SK-N-SH (cell line): ENCODE measurements around the gene GTPBP3. TPM values are rescaled to one million over a fixed set of nuclear protein-coding genes. Genes with fewer than 3 reads are reported as not detected.

Experiments used
- CTCF ChIA-PET: fragments of 300-600, 350-600 bp; formaldehyde crosslinking; extraction: SDS; loops from one replicate; lab custom pipeline; 2021; lab: Yijun Ruan, JAX
- POLR2A ChIA-PET: fragments of 350-600 bp; sonication (Branson Sonifier 250); formaldehyde crosslinking; extraction: SDS; loops from one replicate; lab custom pipeline; 2020; ENCODE audit warnings: antibody characterized with exemption, inconsistent platforms; lab: Yijun Ruan, JAX
- DNase-seq: peaks from one replicate; pipeline ENCODE4 v3.0.0; 2012
- H2AFZ ChIP-seq: fragments of 200-600 bp; sonication (generic); 2 replicates; pipeline ENCODE4 v1.8.1; 2016; ENCODE audit warnings: antibody characterized with exemption, mild to moderate bottlenecking, low read depth
- H3F3A ChIP-seq: fragments of 200-600 bp; sonication (generic); replicated peaks from 2 replicates; pipeline ENCODE3; 2016; ENCODE audit warnings: antibody characterized with exemption, mild to moderate bottlenecking; ENCODE audit not compliant: insufficient read depth
- H3K27ac ChIP-seq, 2 experiments: fragments of 200-500 bp in 1 of 2; fragments of 200-600 bp in 1 of 2; sonication (Bioruptor generic) in 1 of 2; sonication (generic), shearing (Covaris generic) in 1 of 2; 2 replicates each; pipeline versions ENCODE4 v1.5.1 to v1.6.1; 2014 to 2016; ENCODE audit warnings: low read depth in 2 of 2, inconsistent platforms in 1 of 2, low read length in 1 of 2, mild to moderate bottlenecking in 1 of 2, mixed read lengths in 1 of 2
- H3K27me3 ChIP-seq: fragments of 200-600 bp; sonication (generic), shearing (Covaris generic); 2 replicates; pipeline ENCODE4 v1.6.1; 2016; ENCODE audit warnings: mixed run types; ENCODE audit not compliant: insufficient read depth
- H3K36me3 ChIP-seq, 2 experiments: fragments of 200-500 bp in 1 of 2; fragments of 200-600 bp in 1 of 2; sonication (Bioruptor generic) in 1 of 2; sonication (generic) in 1 of 2; replicated peaks in 1 of 2; 2 replicates each; pipeline versions ENCODE3 to v1.5.1; 2014 to 2016; ENCODE audit warnings: low read length in 1 of 2, mild to moderate bottlenecking in 1 of 2; ENCODE audit not compliant: insufficient read depth in 2 of 2, control insufficient read depth in 1 of 2
- H3K4me1 ChIP-seq, 2 experiments: fragments of 200-500 bp in 1 of 2; fragments of 200-600 bp in 1 of 2; sonication (Bioruptor generic) in 1 of 2; sonication (generic), shearing (Covaris generic) in 1 of 2; 2 replicates each; pipeline versions ENCODE4 v1.5.1 to v1.6.1; 2014 to 2016; ENCODE audit warnings: low read depth in 1 of 2, low read length in 1 of 2, mixed run types in 1 of 2; ENCODE audit not compliant: insufficient read depth in 2 of 2, control insufficient read depth in 1 of 2
- H3K4me2 ChIP-seq: fragments of 200-600 bp; sonication (generic), shearing (Covaris generic); 2 replicates; pipeline ENCODE4 v1.6.1; 2017; ENCODE audit warnings: mixed run types
- H3K4me3 ChIP-seq, 2 experiments: fragments of 200-500 bp in 1 of 2; fragments of 200-600 bp in 1 of 2; sonication (Bioruptor generic) in 1 of 2; sonication (generic), shearing (Covaris generic) in 1 of 2; 2 replicates each; pipeline versions ENCODE4 v1.5.1 to v1.8.1; 2014 to 2016; ENCODE audit warnings: low read depth in 2 of 2, inconsistent platforms in 1 of 2, low read length in 1 of 2, mild to moderate bottlenecking in 1 of 2, mixed read lengths in 1 of 2, moderate library complexity in 1 of 2
- H3K79me2 ChIP-seq: fragments of 200-600 bp; sonication (generic); 2 replicates; pipeline ENCODE4 v1.8.1; 2017; ENCODE audit warnings: mild to moderate bottlenecking; ENCODE audit not compliant: insufficient read depth
- H3K9ac ChIP-seq: fragments of 200-600 bp; sonication (generic); 2 replicates; pipeline ENCODE4 v1.6.1; 2017; ENCODE audit warnings: mixed run types
- H3K9me2 ChIP-seq: fragments of 200-600 bp; sonication (generic); 2 replicates; pipeline ENCODE4 v1.6.1; 2017; ENCODE audit warnings: mixed run types
- H3K9me3 ChIP-seq: fragments of 200-600 bp; sonication (generic); 2 replicates; pipeline ENCODE4 v1.6.1; 2017; ENCODE audit warnings: mixed run types, mild to moderate bottlenecking, moderate library complexity
- H4K20me1 ChIP-seq: fragments of 200-600 bp; sonication (generic); 2 replicates; pipeline ENCODE4 v1.6.1; 2017; ENCODE audit warnings: mild to moderate bottlenecking, mixed run types; ENCODE audit not compliant: insufficient read depth
- CTCF ChIP-seq: fragments of 200-600 bp; sonication (generic); IDR thresholded peaks from 2 replicates; pipeline ENCODE4 v1.6.1; 2017; ENCODE audit warnings: antibody characterized with exemption, mild to moderate bottlenecking, moderate library complexity
- EZH2phosphoT487 ChIP-seq: fragments of 200-600 bp; sonication (generic); IDR thresholded peaks from 2 replicates; pipeline ENCODE4 v1.6.1; 2017; ENCODE audit warnings: low read depth, mixed run types, mild to moderate bottlenecking, antibody characterized with exemption, moderate library complexity, borderline replicate concordance
- FOSL2 ChIP-seq: IDR thresholded peaks from 2 replicates; pipeline ENCODE4 v1.4.0; 2012; ENCODE audit warnings: low read depth, mild to moderate bottlenecking, moderate library complexity, borderline replicate concordance
- FOXM1 ChIP-seq: IDR thresholded peaks from 2 replicates; pipeline ENCODE4 v1.4.0; 2012; ENCODE audit warnings: low read depth, mild to moderate bottlenecking
- POLR2AphosphoS5 ChIP-seq: IDR thresholded peaks from 2 replicates; pipeline ENCODE4 v1.6.1; 2012; ENCODE audit warnings: low read depth, low read length
- RAD21 ChIP-seq: IDR thresholded peaks from 2 replicates; pipeline ENCODE4 v1.6.1; 2012; ENCODE audit warnings: mild to moderate bottlenecking, low read length
- RCOR1 ChIP-seq: fragments of 150-350 bp; IDR thresholded peaks from 2 replicates; pipeline ENCODE4 v1.6.1; 2017; ENCODE audit warnings: antibody characterized with exemption, low read length
- REST ChIP-seq: IDR thresholded peaks from 2 replicates; pipeline ENCODE4 v1.6.1; 2012; ENCODE audit warnings: mild to moderate bottlenecking, low read depth, low read length, moderate library complexity
- TCF12 ChIP-seq: IDR thresholded peaks from 2 replicates; pipeline ENCODE4 v1.4.0; 2012
- YY1 ChIP-seq: IDR thresholded peaks from 2 replicates; pipeline ENCODE4 v1.4.0; 2012; ENCODE audit warnings: low read depth, mild to moderate bottlenecking
- WGBS: methylation state at CpG from one replicate; pipeline ENCODE4 v1.1.6; 2017; ENCODE audit warnings: low lambda C conversion rate; 5-methylcytosine and 5-hydroxymethylcytosine counted together
- polyA plus RNA-seq, 3 experiments: library from polyadenylated mRNA; depleted of rRNA; stranded (reverse); fragments of >200 nt; gene quantifications; 2 replicates each; pipeline ENCODE4 v1.2.3, GENCODE V29; 2012

GTPBP3 gene
- polyA plus RNA-seq, 1 of the 3 experiments (the other 2 are of a cell fraction), result 21.6 TPM

- no peak for TF ChIP-seq REST
- no peak for TF ChIP-seq FOXM1
- no peak for TF ChIP-seq YY1
- no peak for TF ChIP-seq CTCF
- TF ChIP-seq, all 33 proteins: peak for 0
These were observed 501 bp downstream of the GTPBP3 start (continued) for GRCh38 chr19:17337675-17338432.

- H3K4me2 ChIP-seq, result peak overlapping the region; percentile 94
- no peaks in the 10 kb centered on the region for H3K9me3 ChIP-seq
- H4K20me1 ChIP-seq, result no peaks in the 10 kb centered on the region
- H3F3A ChIP-seq, result peaks cover 6% of the 10 kb centered on the region
- peaks cover 0 to 16% of the 10 kb centered on the region in 2 experiments; a peak in 1 of 4 replicates for H3K4me1 ChIP-seq
- peak overlapping the region; percentile 62; the same call in 1 of the 2 replicates for H3K9ac ChIP-seq
- H3K36me3 ChIP-seq, result peaks cover 0 to 7% of the 10 kb centered on the region in 2 experiments
- peak overlapping the region; percentile 91 to 99 for H3K4me3 ChIP-seq
- CTCF ChIA-PET, result interaction anchor here (3.0 kb wide), 1 partner anchor 47 kb away, joined by 12 read pairs; no protein-coding TSS in a partner anchor
- TF ChIP-seq FOSL2 (no peak), POLR2AphosphoS5 (no peak), RCOR1 (no peak), RAD21 (no peak), EZH2phosphoT487 (no peak), TCF12 (no peak)
- TF ChIP-seq, all 33 proteins: peak for 0
- H3K79me2 ChIP-seq, result peaks cover 8% of the 10 kb centered on the region; the same call in 1 of the 2 replicates
- DNase-seq, result no peak
- no peaks in the 10 kb centered on the region for H3K9me2 ChIP-seq
- H3K27ac ChIP-seq, result no peak overlapping the region
- 85% methylated on average over 21 of the region's 30 CpGs for WGBS
- peak overlapping the region; percentile 57; the same call in 1 of the 2 replicates for H2AFZ ChIP-seq
- no peaks in the 10 kb centered on the region for H3K27me3 ChIP-seq
- POLR2A ChIA-PET, result interaction anchor here (0.6 kb wide), 1 partner anchor 32 kb away, joined by 4 read pairs; no protein-coding TSS in a partner anchor
These were observed 1.2 kb downstream of the GTPBP3 start for GRCh38 chr19:17338433-17339078.
